GM12878 (cell line): ENCODE data around the gene LCN12.
A peak's percentile ranks its signal among the peaks of the same experiment; 100 is the strongest.

Experiments used
- ATF3 ChIP-seq: IDR thresholded peaks from 2 replicates; pipeline ENCODE4 v1.6.1; 2011; ENCODE audit warnings: low read depth, mild to moderate bottlenecking, low read length, moderate library complexity, borderline replicate concordance; ENCODE audit errors: extremely low read depth
- ATF7 ChIP-seq: fragments of 450-650 bp; IDR thresholded peaks from 2 replicates; pipeline ENCODE4 v1.6.1; 2016; ENCODE audit warnings: low read depth, mild to moderate bottlenecking
- CTCF ChIP-seq, 3 experiments: IDR thresholded peaks in 2 of 3; conservative IDR thresholded peaks in 1 of 3; 2 replicates each; pipeline ENCODE4 v1.5.1; 2011; ENCODE audit warnings: low read depth in 3 of 3, low read length in 3 of 3, mild to moderate bottlenecking in 3 of 3, control low read depth in 2 of 3, moderate library complexity in 2 of 3, inconsistent platforms in 1 of 3, mixed read lengths in 1 of 3; ENCODE audit not compliant: control insufficient read depth in 2 of 3, insufficient read depth in 1 of 3; ENCODE audit errors: extremely low read depth in 1 of 3
- EZH2 ChIP-seq: IDR thresholded peaks from 2 replicates; pipeline ENCODE4 v1.6.1; 2012; ENCODE audit warnings: low read depth, mild to moderate bottlenecking, control low read depth, inconsistent platforms, low read length, borderline replicate concordance; ENCODE audit not compliant: control insufficient read depth
- FOXM1 ChIP-seq: IDR thresholded peaks from 2 replicates; pipeline ENCODE4 v1.6.1; 2012; ENCODE audit warnings: low read depth, mild to moderate bottlenecking, inconsistent platforms, low read length, moderate library complexity
- HDAC6 ChIP-seq: fragments of 200-600 bp; sonication (generic); IDR thresholded peaks from one replicate; pipeline ENCODE4 v1.8.0; 2017; ENCODE audit warnings: antibody characterized with exemption; ENCODE audit not compliant: unreplicated experiment
- KDM1A ChIP-seq: fragments of 200-600 bp; sonication (generic); IDR thresholded peaks from 2 replicates; pipeline ENCODE4 v1.6.1; 2016; ENCODE audit warnings: borderline replicate concordance
- NBN ChIP-seq: fragments of 450-650 bp; IDR thresholded peaks from 2 replicates; pipeline ENCODE4 v1.6.1; 2016
- RFX5 ChIP-seq: IDR thresholded peaks from 2 replicates; pipeline ENCODE4 v1.6.1; 2011; ENCODE audit warnings: low read depth, low read length, improper control_type of control experiment
- USF1 ChIP-seq: IDR thresholded peaks from 2 replicates; pipeline ENCODE4 v1.6.1; 2011; ENCODE audit warnings: borderline replicate concordance, low read depth, mild to moderate bottlenecking, moderate library complexity, mixed read lengths, low read length; ENCODE audit not compliant: insufficient read depth; ENCODE audit errors: extremely low read length

DNA sequence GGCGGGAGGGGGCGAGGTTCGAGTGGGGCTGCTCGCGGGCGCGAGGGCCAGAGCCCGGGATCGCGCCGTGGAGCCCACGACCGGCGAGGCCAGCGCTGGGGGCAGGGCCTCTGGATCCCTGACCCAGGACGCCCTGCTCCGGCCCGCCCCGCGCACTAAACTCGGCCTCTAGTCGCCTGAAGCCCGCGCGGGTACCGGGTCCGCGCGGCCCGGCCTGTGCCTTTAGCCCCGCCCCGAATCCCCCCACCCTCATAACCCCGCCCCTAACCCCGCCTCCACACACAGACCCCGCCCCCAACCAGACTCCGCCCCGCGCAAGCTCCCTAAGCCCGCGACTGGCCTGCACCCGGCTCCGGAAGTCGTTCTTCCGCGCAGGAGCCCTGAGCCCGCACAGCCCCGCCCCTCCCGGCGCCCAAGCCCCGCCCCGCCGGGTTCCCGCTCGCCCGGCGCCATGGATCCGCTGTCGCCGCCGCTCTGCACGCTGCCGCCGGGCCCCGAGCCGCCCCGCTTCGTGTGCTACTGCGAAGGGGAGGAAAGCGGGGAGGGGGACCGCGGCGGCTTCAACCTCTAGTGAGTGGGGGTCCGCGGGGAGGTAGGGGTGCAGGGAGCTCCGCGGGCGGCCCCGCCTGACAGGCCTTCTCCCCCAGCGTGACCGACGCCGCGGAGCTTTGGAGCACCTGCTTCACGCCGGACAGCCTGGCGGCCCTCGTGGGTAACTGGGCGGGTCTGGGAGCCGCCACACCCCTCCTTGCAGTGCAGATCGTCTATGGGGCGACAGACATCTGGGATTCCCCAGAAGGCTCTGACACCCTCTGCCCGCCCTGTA lies 40.1 kb downstream of the LCN12 start, which contains the start of gene PAXX:
- TF ChIP-seq CTCF (IDR thresholded peaks at IDR 0.05 in 2 of 3, conservative IDR thresholded peaks at IDR 0.05 in 1 of 3; ENCODE audit: control insufficient read depth in 2 of 3, extremely low read depth in 1 of 3, insufficient read depth in 1 of 3, low read depth in 3 of 3, low read length in 3 of 3) = no peak
- TF ChIP-seq KDM1A = no peak
- TF ChIP-seq FOXM1 = no peak
- 0 out of 2 replicates have a peak, but pooled peaks have one; percentile 35 for TF ChIP-seq NBN
- TF ChIP-seq HDAC6 = no peak
- no peak for TF ChIP-seq ATF7
- no peak for TF ChIP-seq EZH2
- no peak for TF ChIP-seq RFX5
- TF ChIP-seq USF1 = no peak
- TF ChIP-seq ATF3 = no peak
